Activated T-cell treated with anti-CD3 and anti-CD28 coated beads for 1 hour (primary cell): ENCODE data around the gene URGCP.
"Not testable (repeated sequence)": the region's sequence is repeated elsewhere in the genome, so short reads cannot be mapped to it uniquely, and the experiment has no call there.

Experiments
- DNase-seq: peaks from one replicate; pipeline ENCODE4 v3.0.0-alpha.2; 2020; ENCODE audit warnings: low read depth

Gene URGCP

GRCh38 chr7:43872406-43873110, 33.8 kb downstream of the URGCP start:
- DNase-seq: no peak

GRCh38 chr7:43871064-43871463, 35.3 kb downstream of the URGCP start:
- DNase-seq: no peak

DNA sequence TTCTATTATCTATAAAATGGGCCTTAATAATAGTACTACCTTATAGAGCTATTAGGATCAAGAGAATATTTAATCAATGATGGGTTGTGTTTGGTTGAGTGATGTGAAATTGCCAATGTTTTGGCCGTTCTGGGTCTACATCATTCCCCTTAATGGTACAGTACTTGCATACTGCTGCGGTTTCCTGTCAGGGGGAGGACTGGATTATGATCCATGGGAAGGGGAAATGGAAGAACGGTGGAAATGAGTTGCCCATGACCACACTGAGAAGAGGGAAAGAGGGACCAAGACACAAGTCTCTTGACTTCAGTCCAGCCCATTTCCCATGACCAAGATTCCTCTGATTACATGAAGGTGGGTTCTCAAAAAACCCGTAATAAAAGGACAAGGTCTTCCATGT, 36.1 kb downstream of the URGCP start:
- no peak for DNase-seq

- DNase-seq: no peak
Measured at GRCh38 chr7:43869867-43870240, 36.5 kb downstream of the URGCP start.

GRCh38 chr7:43869006-43869866, 37.2 kb downstream of the URGCP start, which contains the start of gene MRPS24:
Gene MRPS24 (minus strand): TSS chr7:43869517. CDS start chr7:43869495, 22 bp downstream.
- DNase-seq: peak; percentile 93

DNA sequence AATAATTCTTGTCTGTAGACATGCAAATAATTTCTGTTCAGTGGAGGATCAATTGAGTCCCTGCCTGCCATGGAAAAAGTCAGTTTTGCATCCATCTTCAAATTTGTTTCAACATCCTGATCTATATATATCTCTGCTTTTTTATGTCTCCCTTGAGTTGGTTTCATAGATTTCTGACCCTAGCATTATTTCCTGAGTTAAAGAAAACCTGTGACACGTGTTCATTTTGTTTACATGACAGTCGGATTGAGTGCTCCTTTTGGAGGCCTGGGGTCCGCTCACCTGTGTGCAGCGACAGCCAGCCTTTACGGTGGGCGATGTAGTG, 37.8 kb downstream of the URGCP start:
- DNase-seq: no peak

DNA sequence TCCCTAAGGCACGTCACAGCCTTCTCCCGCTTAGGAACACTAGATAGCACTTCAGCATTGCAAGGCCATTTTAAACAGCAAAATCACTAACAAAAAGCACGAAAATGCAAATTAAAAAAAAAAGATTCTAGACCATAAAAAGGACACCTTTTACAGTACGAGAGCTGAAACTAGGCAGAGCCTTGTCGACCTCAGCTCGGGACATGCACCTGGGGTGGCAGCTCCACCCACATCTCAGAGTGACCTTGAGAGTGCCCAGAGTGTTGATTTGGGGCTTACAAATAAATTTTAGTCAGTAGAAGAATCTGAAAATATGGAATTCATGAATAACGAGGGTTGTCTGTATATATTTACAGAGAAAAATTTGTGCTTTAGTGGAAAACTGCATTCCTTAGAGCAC, 38.2 kb downstream of the URGCP start:
- no peak for DNase-seq

- DNase-seq: no peak
Measured at GRCh38 chr7:43865277-43865676, 41.1 kb downstream of the URGCP start.

DNA sequence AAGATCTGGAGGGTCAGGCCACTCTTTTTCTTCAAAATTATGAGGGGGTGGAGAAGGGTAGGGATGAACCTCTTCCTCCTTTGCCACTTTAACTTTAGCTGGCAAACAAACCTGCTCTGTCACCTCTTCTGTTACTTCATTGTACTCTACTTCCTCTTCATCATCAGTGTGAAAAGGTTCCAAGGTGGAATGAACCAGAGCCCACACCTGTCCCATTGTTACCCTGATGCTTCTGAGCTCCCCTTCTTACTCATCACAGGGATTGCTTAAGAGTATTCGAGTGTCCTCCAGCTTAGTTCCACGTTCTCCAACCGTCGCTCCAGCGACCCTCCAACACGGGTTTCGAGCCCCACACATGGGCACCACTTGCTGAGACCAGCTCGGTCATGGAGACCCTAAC, 42.3 kb downstream of the URGCP start:
- no peak for DNase-seq

- no peak for DNase-seq
Measured at GRCh38 chr7:43856996-43857395, 49.4 kb downstream of the URGCP start.

- no peak for DNase-seq
Measured at GRCh38 chr7:43856316-43856715, 50.1 kb downstream of the URGCP start.

- DNase-seq: no peak
Measured at GRCh38 chr7:43855176-43855575, 51.2 kb downstream of the URGCP start.

GRCh38 chr7:43851805-43852204, 54.6 kb downstream of the URGCP start:
- no peak for DNase-seq

DNA sequence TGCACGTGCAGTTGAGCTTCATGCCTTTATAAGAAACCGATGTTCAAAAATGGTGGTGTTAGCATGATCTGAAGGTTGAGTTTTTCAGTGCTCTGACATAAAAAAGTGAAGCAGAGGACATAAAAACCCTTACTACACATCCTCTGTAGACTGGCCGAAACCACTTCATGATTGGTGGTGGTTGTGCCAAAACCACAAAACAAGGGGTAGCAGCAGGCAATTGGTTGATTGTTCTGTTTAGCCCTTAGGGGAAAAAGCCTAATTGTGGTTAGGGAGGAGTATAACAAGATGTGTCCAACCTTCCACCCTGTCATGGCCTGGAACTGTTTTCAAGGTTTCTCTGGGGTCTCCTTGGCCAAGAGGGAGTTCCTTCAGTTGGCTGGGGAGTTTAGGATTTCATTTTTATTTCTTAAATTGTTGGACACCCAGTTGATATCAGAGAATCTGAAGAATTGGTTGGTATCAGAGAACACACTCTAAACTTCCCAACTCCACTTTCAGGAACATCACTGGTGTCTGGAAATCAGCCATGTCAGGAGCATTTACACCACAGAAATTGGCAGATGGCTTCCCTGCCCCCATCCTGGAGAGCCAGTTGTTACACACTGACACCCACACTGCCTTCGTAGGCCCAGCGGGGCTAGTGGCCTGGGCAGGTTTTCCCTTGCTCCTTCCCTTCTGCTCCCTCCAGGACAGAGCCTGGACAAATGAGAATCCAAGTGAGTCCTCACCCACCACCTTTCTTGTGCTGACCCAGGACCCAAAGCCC, 55.9 kb downstream of the URGCP start:
- no peak for DNase-seq

GRCh38 chr7:43849047-43849446, 57.3 kb downstream of the URGCP start:
- DNase-seq: no peak

- no peak for DNase-seq
Measured at GRCh38 chr7:43847496-43847895, 58.9 kb downstream of the URGCP start.

DNA sequence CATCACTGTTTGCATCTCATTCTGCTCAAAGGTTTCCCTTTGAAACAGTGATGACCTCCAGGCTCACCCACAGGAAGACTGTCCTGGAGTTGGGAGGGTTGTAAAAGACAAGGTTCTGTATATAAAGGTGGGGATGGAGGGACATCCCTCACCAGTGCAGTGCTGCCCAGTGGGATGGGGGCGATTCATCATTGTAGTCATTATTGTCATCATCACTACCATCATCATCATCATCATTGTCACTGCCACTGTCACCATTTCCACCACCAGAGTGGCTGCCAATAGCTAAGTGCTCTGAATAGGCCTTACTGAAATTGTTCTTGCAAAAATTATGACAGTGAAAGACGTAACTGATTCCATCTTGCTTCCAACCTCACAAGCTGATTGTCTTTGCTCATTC, 61.7 kb downstream of the URGCP start:
- DNase-seq: no peak

DNA sequence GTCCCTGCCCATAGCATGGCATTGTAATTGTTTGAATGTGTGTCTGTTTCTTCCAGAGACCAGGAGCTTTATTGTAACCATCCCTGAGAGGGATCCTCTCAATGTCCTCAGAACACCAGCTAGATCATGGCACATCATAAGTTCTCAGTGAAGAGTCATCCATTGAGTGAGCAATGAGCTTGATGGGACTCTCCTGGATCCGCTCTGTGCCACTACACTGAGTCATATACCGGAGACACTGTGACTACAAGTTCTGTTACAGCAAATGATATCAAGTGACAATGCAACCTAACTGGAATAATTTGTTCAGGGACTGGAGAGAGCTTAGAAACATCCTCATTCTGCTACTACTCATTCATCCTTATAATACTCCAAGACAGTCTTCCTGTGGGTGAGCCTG, 62.1 kb downstream of the URGCP start:
- DNase-seq: no peak

GRCh38 chr7:43843296-43843695, 63.1 kb downstream of the URGCP start:
- DNase-seq: no peak

DNA sequence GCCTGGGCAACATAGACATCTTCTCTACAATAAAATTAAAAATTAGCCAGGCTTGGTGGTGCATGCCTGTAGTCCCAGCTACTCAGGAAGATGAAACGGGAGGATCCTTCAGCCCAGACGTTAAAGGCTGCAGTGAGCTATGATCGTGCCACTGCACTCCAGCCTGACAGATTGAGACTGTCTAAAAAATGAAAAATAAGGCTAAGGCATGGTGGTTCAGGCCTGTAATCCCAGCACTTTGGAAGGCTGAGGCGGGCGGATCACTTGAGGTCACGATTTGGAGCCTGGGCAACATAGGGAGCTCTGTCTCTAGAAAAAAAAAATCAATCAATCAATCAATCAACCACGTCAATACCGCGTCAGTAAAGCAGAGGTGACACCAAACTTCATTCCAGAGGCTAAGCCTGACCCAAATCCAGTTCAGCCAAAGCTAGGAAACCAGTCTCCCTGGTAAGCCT, 68.2 kb downstream of the URGCP start:
- no peak for DNase-seq

DNA sequence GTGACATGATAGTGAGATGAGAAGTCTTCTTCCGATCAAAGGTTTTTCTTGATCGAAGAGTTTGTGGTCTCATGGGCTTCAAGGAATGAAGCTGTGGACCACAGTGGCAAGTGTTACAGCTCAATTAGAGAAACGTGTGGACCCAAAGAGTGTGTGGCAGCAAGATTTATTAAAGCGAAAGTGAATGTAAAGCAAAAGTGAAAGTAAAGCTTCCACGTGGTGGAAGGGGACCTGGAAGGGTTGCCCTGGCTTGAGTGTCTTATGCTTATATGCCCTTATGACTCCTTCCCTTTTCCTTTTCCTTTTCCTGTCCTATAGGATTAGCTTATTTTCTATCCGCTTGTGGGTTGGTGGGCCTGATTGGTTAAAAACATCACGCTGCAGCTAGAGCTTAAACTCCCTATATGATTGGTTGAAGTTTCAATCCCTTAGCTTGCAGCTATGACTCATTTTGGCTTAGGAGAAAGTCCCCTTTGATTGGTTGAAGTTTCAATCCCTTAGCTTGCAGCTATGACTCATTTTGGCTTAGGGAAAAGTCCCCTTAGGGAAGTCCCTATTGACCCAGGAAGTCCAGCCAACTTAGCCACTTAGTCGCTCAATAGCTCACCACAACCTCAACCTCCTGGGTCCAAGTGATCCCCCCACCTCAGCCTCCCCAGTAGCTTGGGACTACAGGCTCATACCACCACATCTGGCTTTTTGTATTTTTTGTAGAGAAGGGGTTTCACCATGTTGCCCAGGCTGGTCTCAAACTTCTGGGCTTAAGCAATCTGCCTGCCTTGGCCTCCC, 71.7 kb downstream of the URGCP start:
- DNase-seq: peak; percentile 2

- DNase-seq: not testable (repeated sequence)
Measured at GRCh38 chr7:43830917-43831316, 75.5 kb downstream of the URGCP start.
